Gastrocnemius medialis (tissue), 4 donors: Measurements from ENCODE around the gene ZFYVE21.

Experiments used
- POLR2A ChIP-seq, 2 donors: fragments of 450-650 bp; IDR thresholded peaks; one replicate each; pipeline ENCODE4 v1.6.1; 2017; ENCODE audit warnings: antibody characterized with exemption in 2 of 2, mild to moderate bottlenecking in 2 of 2, moderate library complexity in 2 of 2
- TF ChIP-seq, protein P1 (sequence below), 5 experiments: fragments of 450-650 bp in 3 of 5; fragments of 200-600 bp in 2 of 5; sonication (generic) in 2 of 5; IDR thresholded peaks in 4 of 5; conservative IDR thresholded peaks in 1 of 5; 1 replicate in 4 of 5; 2 replicates in 1 of 5; pipeline ENCODE4 v1.5.1; 2016 to 2019; ENCODE audit warnings: antibody characterized with exemption in 5 of 5, mild to moderate bottlenecking in 3 of 5, moderate library complexity in 3 of 5

DNA sequence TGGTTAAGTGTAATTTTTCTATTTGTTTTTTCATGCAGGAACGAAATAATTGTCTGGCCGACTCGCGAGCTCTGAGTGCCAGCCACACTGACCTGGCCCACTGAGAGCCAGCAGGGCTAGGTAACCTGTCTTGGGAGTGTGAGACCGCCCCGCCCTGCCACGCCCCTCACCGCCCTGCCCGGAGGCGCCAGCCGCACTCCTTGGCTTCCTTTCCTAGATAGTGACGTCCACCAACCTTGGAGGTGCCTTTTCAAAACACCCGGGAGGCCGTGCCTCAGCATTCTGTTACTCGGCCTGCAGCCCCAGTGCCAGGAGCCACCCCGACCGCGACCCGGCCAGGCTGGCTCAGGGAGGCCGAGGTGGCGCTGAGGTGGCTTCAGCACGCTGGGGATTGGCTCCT is 22.1 kb upstream of the ZFYVE21 start:
- TF ChIP-seq, protein P1, sequence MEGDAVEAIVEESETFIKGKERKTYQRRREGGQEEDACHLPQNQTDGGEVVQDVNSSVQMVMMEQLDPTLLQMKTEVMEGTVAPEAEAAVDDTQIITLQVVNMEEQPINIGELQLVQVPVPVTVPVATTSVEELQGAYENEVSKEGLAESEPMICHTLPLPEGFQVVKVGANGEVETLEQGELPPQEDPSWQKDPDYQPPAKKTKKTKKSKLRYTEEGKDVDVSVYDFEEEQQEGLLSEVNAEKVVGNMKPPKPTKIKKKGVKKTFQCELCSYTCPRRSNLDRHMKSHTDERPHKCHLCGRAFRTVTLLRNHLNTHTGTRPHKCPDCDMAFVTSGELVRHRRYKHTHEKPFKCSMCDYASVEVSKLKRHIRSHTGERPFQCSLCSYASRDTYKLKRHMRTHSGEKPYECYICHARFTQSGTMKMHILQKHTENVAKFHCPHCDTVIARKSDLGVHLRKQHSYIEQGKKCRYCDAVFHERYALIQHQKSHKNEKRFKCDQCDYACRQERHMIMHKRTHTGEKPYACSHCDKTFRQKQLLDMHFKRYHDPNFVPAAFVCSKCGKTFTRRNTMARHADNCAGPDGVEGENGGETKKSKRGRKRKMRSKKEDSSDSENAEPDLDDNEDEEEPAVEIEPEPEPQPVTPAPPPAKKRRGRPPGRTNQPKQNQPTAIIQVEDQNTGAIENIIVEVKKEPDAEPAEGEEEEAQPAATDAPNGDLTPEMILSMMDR (IDR thresholded peaks at IDR 0.05 in 4 of 5, conservative IDR thresholded peaks at IDR 0.05 in 1 of 5), result no peak
- TF ChIP-seq POLR2A (IDR thresholded peaks at IDR 0.05), result no peak
